ENCODE data around the gene TAP2. TPM values are rescaled to one million over a fixed set of nuclear protein-coding genes. Genes with fewer than 3 reads are reported as not detected.

TAP2 gene
- total RNA-seq, 1 donor from 2014 or later, result 81.8 TPM

GRCh38 chr6:32830017-32830416 is 8.5 kb downstream of the TAP2 start:
- no peak for ATAC-seq

GRCh38 chr6:32829495-32829894 is 9.0 kb downstream of the TAP2 start:
- no peak overlapping the region for H3K27ac ChIP-seq
- ATAC-seq, result peak; percentile 40 to 53
- no peaks in the 10 kb centered on the region for H3K27me3 ChIP-seq (ENCODE audit: low read depth)
- no peak for DNase-seq
- H3K36me3 ChIP-seq, result peaks cover 54% of the 10 kb centered on the region
- no peaks in the 10 kb centered on the region for H3K4me1 ChIP-seq
- intact Hi-C loops (cut with DNase I), result no loop called here
- no peaks in the 10 kb centered on the region for H3K9me3 ChIP-seq
- TF ChIP-seq CTCF (IDR thresholded peaks at IDR 0.05), result no peak
- H3K4me3 ChIP-seq, result no peak overlapping the region

More at GRCh38 chr6:32830017-32830416, 8.5 kb downstream of the TAP2 start:
- intact Hi-C loops (cut with DNase I), result no loop called here
- Histone ChIP-seq H3K27ac (no peak overlapping the region), H3K9me3 (no peaks in the 10 kb centered on the region), H3K4me3 (no peak overlapping the region), H3K27me3 (ENCODE audit: low read depth) (no peaks in the 10 kb centered on the region), H3K36me3 (peaks cover 59% of the 10 kb centered on the region), H3K4me1 (no peaks in the 10 kb centered on the region)
- no peak for TF ChIP-seq CTCF (IDR thresholded peaks at IDR 0.05)
- DNase-seq, result no peak

DNA sequence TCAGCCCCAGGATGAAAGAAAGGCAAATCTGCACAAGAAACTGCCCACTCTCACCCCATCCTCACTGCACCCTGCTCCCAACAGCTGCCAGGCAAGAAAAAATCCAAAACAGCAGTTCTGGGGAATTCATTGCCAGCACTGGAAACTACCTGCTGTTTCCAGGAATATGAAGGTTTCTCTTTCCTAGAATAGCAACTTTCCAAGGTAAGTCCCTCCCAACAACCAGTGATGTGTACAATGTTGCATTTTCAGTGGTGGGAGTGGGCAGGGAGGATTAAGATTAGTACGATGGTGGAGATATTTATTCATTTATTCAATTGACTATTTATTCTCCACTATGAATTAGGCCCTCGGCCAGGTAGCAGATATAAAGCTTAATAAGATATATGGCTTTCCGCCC is 11.5 kb downstream of the TAP2 start:
- Histone ChIP-seq H3K4me1 (no peaks in the 10 kb centered on the region), H3K36me3 (peaks cover 43% of the 10 kb centered on the region), H3K9me3 (no peaks in the 10 kb centered on the region), H3K27me3 (ENCODE audit: low read depth) (no peaks in the 10 kb centered on the region), H3K4me3 (no peak overlapping the region), H3K27ac (no peak overlapping the region)
- DNase-seq (no peak), ATAC-seq (no peak)
- TF ChIP-seq CTCF (IDR thresholded peaks at IDR 0.05), result no peak
- intact Hi-C loops (cut with DNase I), result no loop called here

DNA sequence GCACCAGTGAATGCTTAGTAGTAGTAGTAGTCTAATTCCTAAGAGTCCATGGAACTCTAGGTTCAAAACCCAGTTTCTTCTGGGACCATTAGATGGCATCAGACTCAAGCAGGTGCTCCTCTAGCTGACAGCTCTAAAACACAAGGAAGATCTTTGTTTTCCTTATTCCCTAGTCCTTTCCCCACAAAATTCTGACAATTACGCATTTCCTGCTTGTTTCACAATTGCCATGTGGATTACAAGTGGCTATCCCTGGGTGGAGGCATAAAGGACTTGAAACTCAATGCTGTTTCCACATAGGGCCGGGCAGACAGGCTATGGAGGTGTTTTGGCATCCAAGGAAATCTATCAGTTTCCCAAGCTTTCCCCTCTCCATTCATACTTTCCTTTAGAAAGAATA is 12.6 kb downstream of the TAP2 start:
- Histone ChIP-seq H3K27me3 (ENCODE audit: low read depth) (no peaks in the 10 kb centered on the region), H3K4me1 (no peaks in the 10 kb centered on the region), H3K36me3 (peaks cover 33% of the 10 kb centered on the region), H3K9me3 (no peaks in the 10 kb centered on the region), H3K27ac (no peak overlapping the region), H3K4me3 (no peak overlapping the region)
- intact Hi-C loops (cut with DNase I), result no loop called here
- peak in 1 of 2 donors; percentile 81 for ATAC-seq
- TF ChIP-seq CTCF (IDR thresholded peaks at IDR 0.05), result peak; percentile 37
- DNase-seq, result no peak

GRCh38 chr6:32819729-32820128 is 18.8 kb downstream of the TAP2 start:
- H3K9me3 ChIP-seq, result no peaks in the 10 kb centered on the region
- no peaks in the 10 kb centered on the region for H3K36me3 ChIP-seq
- H3K27me3 ChIP-seq (ENCODE audit: low read depth), result no peaks in the 10 kb centered on the region
- H3K4me3 ChIP-seq, result no peak overlapping the region
- DNase-seq (no peak), ATAC-seq (no peak)
- H3K4me1 ChIP-seq, result no peaks in the 10 kb centered on the region
- intact Hi-C loops (cut with DNase I), result no loop called here
- no peak overlapping the region for H3K27ac ChIP-seq
- no peak for TF ChIP-seq CTCF (IDR thresholded peaks at IDR 0.05)

GRCh38 chr6:32818867-32819266 is 19.7 kb downstream of the TAP2 start:
- Histone ChIP-seq H3K36me3 (no peaks in the 10 kb centered on the region), H3K9me3 (no peaks in the 10 kb centered on the region), H3K27me3 (ENCODE audit: low read depth) (no peaks in the 10 kb centered on the region), H3K4me3 (no peak overlapping the region), H3K27ac (no peak overlapping the region), H3K4me1 (no peaks in the 10 kb centered on the region)
- TF ChIP-seq CTCF (IDR thresholded peaks at IDR 0.05), result no peak
- intact Hi-C loops (cut with DNase I), result no loop called here
- ATAC-seq, result no peak
- no peak for DNase-seq
